MM.1S (cell line): ENCODE measurements around the gene MYLK3.

Experiments used
- CTCF ChIP-seq: fragments of 300-600 bp; sonication (generic); IDR thresholded peaks from 2 replicates; pipeline ENCODE4 v1.5.1; 2016; ENCODE audit warnings: antibody characterized with exemption, low read length, mixed read lengths
- EZH2 ChIP-seq: fragments of 300-600 bp; sonication (generic); optimal IDR thresholded peaks from 2 replicates; pipeline ENCODE3; 2017; ENCODE audit warnings: low read depth, mild to moderate bottlenecking, antibody characterized with exemption, low read length, mixed read lengths

GRCh38 chr16:46658925-46659324, 89.2 kb downstream of the MYLK3 start:
- TF ChIP-seq EZH2 (no peak), CTCF (peak; percentile 18; the same call in 1 of the 2 replicates)
